ENCODE measurements around the gene PHYKPL.

PHYKPL gene

DNA sequence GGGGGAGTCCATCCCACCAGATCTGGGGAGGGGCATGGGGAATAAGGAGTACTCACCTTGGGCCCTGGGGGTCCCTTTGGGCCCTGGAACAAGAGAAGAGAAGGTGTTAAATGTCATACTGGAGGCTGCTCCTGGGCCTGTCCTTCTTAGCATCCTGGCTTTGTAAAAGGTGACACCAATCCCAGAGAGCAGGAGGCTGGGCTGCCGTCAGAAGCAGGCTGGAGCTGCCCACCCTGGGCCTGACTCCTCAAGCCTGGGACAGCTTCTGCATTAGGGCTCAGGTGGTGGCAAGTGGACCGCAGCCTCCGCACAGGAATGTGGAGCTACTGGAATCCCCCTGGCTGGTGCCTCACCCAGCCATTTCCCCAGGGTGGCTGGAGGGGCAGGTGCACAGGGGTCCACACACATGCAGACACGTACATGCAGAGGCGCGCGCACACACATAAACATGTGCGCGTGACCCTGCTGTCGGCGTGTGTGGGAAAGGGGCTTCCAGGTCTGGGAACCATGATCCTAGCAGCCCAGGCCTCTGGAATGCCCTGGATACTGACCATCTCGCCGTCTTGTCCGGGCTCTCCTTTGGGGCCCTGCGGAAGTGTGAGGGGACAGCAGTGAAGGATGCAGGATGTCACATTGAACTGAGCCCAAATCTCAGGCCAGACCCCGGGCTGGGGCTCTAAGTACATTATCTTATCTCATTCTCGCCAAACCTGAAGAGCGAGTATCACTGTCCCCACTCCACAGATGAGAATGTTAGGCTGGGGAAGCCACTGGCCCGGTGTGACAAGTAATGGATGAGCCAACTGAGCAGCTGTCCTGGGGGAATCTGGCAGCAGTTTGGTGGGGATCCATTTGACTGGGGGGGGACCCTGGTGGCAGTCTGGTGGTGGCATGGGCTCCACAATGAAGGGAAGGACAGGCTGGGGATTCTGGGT is 29.3 kb upstream of the PHYKPL start:
- TF ChIP-seq FOXP2 (optimal IDR thresholded peaks at IDR 0.05; ENCODE audit: borderline replicate concordance, extremely low read depth, extremely low read length, insufficient read depth) (no peak), TAF1 (IDR thresholded peaks at IDR 0.05; ENCODE audit: borderline replicate concordance, insufficient read depth, low read length) (no peak), POLR2AphosphoS5 (IDR thresholded peaks at IDR 0.05; ENCODE audit: low read depth, low read length) (no peak), SIN3A (IDR thresholded peaks at IDR 0.05; ENCODE audit: borderline replicate concordance, insufficient read depth, low read length) (no peak)
- TF ChIP-seq, protein P1, sequence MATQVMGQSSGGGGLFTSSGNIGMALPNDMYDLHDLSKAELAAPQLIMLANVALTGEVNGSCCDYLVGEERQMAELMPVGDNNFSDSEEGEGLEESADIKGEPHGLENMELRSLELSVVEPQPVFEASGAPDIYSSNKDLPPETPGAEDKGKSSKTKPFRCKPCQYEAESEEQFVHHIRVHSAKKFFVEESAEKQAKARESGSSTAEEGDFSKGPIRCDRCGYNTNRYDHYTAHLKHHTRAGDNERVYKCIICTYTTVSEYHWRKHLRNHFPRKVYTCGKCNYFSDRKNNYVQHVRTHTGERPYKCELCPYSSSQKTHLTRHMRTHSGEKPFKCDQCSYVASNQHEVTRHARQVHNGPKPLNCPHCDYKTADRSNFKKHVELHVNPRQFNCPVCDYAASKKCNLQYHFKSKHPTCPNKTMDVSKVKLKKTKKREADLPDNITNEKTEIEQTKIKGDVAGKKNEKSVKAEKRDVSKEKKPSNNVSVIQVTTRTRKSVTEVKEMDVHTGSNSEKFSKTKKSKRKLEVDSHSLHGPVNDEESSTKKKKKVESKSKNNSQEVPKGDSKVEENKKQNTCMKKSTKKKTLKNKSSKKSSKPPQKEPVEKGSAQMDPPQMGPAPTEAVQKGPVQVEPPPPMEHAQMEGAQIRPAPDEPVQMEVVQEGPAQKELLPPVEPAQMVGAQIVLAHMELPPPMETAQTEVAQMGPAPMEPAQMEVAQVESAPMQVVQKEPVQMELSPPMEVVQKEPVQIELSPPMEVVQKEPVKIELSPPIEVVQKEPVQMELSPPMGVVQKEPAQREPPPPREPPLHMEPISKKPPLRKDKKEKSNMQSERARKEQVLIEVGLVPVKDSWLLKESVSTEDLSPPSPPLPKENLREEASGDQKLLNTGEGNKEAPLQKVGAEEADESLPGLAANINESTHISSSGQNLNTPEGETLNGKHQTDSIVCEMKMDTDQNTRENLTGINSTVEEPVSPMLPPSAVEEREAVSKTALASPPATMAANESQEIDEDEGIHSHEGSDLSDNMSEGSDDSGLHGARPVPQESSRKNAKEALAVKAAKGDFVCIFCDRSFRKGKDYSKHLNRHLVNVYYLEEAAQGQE (IDR thresholded peaks at IDR 0.05; ENCODE audit: insufficient read depth in 1 of 2, low read depth in 2 of 2, low read length in 2 of 2) = no peak

DNA sequence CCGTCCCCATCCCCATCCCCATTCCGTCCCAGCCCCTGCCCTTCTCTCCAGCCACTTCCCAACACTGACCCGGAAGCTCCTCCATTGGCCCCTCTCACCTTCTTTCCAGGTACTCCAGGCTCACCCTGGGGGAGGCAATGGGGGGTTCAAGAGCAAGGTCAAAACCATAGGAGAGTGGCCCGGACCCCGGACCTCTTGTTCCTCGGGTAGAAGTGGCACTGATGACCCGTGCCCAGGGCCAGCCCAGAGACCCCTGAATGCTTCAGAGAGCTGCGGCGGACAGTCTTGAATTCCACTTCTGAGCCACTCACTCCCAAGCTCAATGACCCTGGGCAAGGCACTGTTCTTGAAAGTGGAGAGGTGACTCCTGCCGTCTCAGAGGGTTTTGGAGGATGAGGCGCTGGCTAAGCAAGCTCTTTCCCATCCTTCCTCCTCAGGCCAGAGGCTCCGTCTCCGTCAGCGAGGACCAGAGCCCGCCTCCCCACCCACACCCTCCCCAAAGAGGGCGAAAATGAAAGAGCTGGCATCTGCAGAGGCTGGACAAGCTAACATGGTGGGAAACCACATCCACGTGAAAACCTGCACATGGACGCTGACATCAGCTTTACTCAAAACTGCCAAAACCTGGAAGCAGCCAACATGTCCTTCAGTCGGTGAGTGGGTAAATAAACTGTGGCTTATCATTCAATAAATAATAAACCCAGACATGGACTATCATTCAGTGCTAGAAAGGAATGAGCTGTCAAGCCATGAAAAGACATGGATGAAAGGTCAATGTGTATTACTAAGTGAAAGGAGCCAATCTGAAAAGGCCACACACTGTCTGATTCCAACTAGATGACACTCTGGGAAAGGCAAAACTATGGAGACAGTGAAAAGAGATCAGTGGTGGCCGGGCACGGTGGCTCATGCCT is 27.3 kb upstream of the PHYKPL start:
- no peak for TF ChIP-seq FOXP2 (optimal IDR thresholded peaks at IDR 0.05; ENCODE audit: borderline replicate concordance, extremely low read depth, extremely low read length, insufficient read depth)
- no peak for TF ChIP-seq POLR2AphosphoS5 (IDR thresholded peaks at IDR 0.05; ENCODE audit: low read depth, low read length)
- TF ChIP-seq SIN3A (IDR thresholded peaks at IDR 0.05; ENCODE audit: borderline replicate concordance, insufficient read depth, low read length) = no peak
- TF ChIP-seq, protein P1 (IDR thresholded peaks at IDR 0.05; ENCODE audit: insufficient read depth in 1 of 2, low read depth in 2 of 2, low read length in 2 of 2) = no peak
- no peak for TF ChIP-seq TAF1 (IDR thresholded peaks at IDR 0.05; ENCODE audit: borderline replicate concordance, insufficient read depth, low read length)

DNA sequence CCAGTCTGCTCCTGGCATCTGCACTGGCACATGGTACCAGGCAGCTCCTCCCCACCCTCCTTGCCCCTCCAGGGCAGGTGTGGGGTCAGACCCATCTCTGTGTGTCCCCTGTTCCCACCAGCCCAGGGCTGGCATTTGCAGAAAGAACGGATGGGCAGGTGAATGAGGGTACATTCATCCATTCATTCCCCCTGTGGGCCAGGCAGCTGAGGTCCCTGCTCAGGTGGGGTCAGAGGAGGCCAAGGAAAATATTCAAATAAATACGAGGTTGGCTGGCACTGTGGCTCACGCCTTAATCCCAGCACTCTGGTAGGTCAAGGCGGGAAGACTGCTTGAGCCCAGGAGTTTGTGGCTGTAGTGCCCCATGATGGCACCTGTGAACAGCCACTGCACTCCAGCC is 25.0 kb upstream of the PHYKPL start:
- no peak for TF ChIP-seq SIN3A (IDR thresholded peaks at IDR 0.05; ENCODE audit: borderline replicate concordance, insufficient read depth, low read length)
- TF ChIP-seq FOXP2 (optimal IDR thresholded peaks at IDR 0.05; ENCODE audit: borderline replicate concordance, extremely low read depth, extremely low read length, insufficient read depth) = no peak
- TF ChIP-seq TAF1 (IDR thresholded peaks at IDR 0.05; ENCODE audit: borderline replicate concordance, insufficient read depth, low read length) = no peak
- TF ChIP-seq, protein P1 (IDR thresholded peaks at IDR 0.05; ENCODE audit: insufficient read depth in 1 of 2, low read depth in 2 of 2, low read length in 2 of 2) = no peak
- no peak for TF ChIP-seq POLR2AphosphoS5 (IDR thresholded peaks at IDR 0.05; ENCODE audit: low read depth, low read length)

DNA sequence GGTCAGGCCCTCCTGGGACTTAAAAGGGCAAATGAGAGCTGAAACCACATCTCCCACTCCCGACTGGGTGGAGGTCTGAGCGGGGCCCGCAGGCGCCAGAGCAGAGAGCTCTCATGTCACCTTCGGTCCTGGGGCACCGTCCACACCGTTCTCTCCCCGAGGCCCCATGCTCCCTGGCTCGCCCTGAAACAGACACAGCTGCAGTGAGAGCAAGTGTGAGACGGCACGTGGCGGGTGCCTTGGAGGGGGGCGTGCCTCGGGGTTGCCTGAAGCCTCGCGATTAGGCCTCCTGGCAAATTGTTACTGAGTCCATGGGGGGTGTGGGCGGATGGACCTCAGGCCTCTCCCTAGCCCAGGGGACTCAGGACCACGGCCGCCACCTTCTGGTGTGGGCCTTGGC is 24.1 kb upstream of the PHYKPL start:
- TF ChIP-seq POLR2AphosphoS5 (IDR thresholded peaks at IDR 0.05; ENCODE audit: low read depth, low read length) = no peak

DNA sequence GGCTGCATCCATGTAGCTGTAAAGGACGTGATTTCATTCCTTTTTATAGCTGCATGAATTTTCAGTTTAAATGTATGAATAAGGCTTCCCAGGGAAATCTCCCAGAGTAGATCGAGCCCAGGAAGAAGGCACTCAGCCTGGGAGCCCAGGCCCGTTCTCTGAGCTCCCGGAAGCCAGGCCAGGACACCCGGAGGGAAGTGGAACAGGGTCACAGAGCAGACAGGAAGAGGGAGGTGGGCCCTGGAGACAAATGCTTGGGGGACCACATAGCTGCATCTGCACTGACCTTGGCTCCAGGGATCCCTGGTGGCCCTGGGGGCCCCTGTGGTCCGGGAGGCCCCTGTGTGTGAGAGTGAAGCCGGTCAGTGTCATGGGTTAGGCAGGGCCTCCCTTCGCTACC is 19.7 kb upstream of the PHYKPL start:
- no peak for TF ChIP-seq SIN3A (IDR thresholded peaks at IDR 0.05; ENCODE audit: borderline replicate concordance, insufficient read depth, low read length)
- no peak for TF ChIP-seq TAF1 (IDR thresholded peaks at IDR 0.05; ENCODE audit: borderline replicate concordance, insufficient read depth, low read length)
- no peak for TF ChIP-seq POLR2AphosphoS5 (IDR thresholded peaks at IDR 0.05; ENCODE audit: low read depth, low read length)

All from PFSK-1 (cell line).